Erythroblast (primary cell): ENCODE results near the gene WDFY3.

Experiments used
- GATA1 ChIP-seq: IDR thresholded peaks from 2 replicates; pipeline ENCODE4 v1.6.1; 2011; ENCODE audit warnings: low read depth, mild to moderate bottlenecking, control low read depth, low read length, moderate library complexity
- POLR2A ChIP-seq: IDR thresholded peaks from 2 replicates; pipeline ENCODE4 v1.6.1; 2011; ENCODE audit warnings: mild to moderate bottlenecking, low read length

DNA sequence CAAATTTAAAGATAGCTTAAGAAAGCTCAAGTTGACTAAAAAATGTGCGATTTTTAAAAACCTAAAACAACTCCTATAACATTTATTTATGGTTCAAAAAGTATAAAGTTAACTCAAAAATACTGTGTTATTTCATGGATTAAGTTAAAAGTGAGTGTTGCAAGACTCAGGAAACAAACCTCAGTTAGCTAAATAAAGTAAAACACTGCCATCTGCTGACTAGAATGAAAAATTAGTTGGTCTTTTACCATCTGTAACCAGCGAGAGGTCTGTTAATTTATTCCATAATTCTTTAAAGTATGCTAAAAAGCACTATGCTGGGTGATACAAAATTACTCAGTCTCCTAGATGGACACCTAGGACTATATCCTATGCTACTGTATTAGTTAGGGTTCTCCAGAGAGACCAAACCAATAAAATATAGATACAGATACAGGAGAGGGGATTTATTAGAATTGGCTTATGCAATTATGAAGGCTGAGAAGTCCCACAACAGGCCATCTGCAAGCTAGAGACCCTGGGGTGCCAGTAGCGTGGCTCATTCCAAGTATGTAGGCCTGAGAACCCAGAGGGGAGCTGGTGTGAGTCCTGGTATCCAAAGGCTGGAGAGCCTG, 4.9 kb upstream of the WDFY3 start:
- TF ChIP-seq POLR2A: no peak
- TF ChIP-seq GATA1: no peak
